GM10266 (cell line): ENCODE measurements around the gene LRRN3.

Experiments
- DNase-seq: peaks from one replicate; pipeline ENCODE4 v3.0.0; 2012; ENCODE audit errors: extremely low spot score
- CTCF ChIP-seq: IDR thresholded peaks from 2 replicates; pipeline ENCODE4 v1.5.1; 2012; ENCODE audit warnings: mild to moderate bottlenecking, low read depth; ENCODE audit not compliant: control insufficient read depth, insufficient read depth; ENCODE audit errors: missing control alignments

LRRN3 gene

GRCh38 chr7:111140091-111140865 lies 49.4 kb downstream of the LRRN3 start:
- no peak for TF ChIP-seq CTCF
- no peak for DNase-seq

GRCh38 chr7:111145472-111145871 lies 54.5 kb downstream of the LRRN3 start:
- no peak for DNase-seq
- TF ChIP-seq CTCF = no peak

- no peak for DNase-seq
- TF ChIP-seq CTCF = no peak
Measured at GRCh38 chr7:111146136-111146535, 55.2 kb downstream of the LRRN3 start.

DNA sequence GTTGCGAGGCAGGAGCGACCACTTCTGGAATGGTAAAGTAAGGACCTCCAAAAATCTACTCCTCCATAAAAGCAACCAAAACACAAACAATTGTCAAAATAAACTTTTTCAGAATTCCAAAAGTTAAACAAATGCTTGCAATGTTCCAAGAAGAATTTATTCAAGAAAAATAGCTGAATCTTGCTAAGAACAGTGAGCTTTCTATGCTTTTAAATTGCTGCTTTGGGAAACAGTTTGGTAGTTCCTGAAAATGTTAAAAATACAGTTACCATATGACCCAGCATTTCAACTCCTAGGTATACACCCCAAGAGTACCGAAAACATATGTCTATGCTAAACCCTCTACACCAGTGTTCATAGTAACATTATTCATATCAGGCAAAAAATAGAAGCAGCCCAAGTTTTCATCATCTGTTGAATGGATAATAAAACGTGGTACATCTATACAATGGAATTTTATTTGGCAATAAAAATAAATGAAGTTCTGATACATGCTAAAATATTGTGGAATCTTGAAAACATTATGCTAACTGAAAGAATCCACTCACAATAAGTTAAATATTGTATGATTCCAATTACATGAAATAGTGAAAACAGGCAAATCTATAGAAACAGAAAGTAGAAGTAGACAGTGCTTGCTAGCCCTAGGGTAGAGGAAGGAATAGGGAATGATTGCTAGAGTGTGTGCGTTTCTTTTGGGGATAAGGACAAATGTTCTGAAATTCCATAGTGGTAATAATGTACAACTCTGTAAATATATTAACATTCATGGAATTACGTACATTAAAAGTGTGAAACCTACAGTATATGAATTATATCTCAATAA lies 57.0 kb downstream of the LRRN3 start:
- DNase-seq = no peak
- TF ChIP-seq CTCF = no peak

DNA sequence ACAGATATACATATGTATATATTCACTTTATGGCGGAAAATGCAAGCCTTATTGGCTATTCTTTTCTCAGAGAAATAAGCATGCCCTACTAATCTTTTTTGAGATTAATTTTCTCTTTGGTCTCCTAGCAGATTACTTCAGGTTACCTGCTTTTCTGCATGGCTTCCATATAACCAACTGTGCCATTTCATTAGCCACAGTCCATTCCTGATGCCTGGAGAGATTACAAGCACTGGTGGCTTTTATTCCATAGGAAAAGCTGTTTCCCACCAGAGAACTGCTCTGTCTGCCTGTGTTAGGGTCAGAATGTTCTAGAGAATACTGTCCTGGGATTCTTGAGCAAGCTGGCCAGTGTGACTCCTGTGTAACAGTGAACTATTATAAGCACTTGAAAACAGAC lies 59.8 kb downstream of the LRRN3 start:
- TF ChIP-seq CTCF = no peak
- no peak for DNase-seq

DNA sequence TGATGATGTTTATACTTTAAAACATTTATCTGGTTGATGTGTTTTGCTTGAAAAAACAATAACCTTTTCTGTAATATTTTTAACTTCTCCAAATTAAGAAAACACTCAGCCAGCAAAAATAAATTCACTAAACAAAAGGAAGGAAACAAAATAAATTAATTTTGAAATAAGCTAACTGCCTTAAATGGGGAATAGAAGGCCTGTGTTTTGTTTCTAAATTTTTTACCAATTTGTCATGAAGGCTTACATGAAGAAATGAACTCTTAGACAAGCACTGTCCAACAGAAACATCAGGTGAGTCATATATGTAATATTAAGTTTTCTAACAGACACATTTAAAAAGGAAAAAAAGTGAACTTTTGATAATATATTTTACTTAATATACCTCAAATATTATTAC lies 68.5 kb downstream of the LRRN3 start:
- TF ChIP-seq CTCF = no peak
- no peak for DNase-seq

GRCh38 chr7:111160297-111160696 lies 69.4 kb downstream of the LRRN3 start:
- no peak for DNase-seq
- no peak for TF ChIP-seq CTCF
